ENCODE data around the gene CDC37.
"Not testable (repeated sequence)": the region's sequence is repeated elsewhere in the genome, so short reads cannot be mapped to it uniquely, and the experiment has no call there.

The CDC37 gene

GRCh38 chr19:10393137-10393536 lies 10.2 kb downstream of the CDC37 start:
- no peak for DNase-seq

GRCh38 chr19:10392120-10392519 lies 11.2 kb downstream of the CDC37 start:
- DNase-seq: no peak

GRCh38 chr19:10390652-10391286 lies 12.6 kb downstream of the CDC37 start:
- peak; percentile 82 for DNase-seq

- DNase-seq: peak; percentile 52
Observed at GRCh38 chr19:10389863-10390262, 13.5 kb downstream of the CDC37 start.

GRCh38 chr19:10388957-10389356 lies 14.4 kb downstream of the CDC37 start:
- peak; percentile 85 for DNase-seq

- no peak for DNase-seq
Observed at GRCh38 chr19:10384580-10384979, 18.8 kb downstream of the CDC37 start.

- DNase-seq: not testable (repeated sequence)
Observed at GRCh38 chr19:10383223-10383499, 20.2 kb downstream of the CDC37 start.

GRCh38 chr19:10380313-10381102 lies 22.8 kb downstream of the CDC37 start, which contains the start of gene TYK2:
Gene TYK2, minus strand, starts transcription at chr19:10380572. Its CDS starts 2,166 bp downstream, at chr19:10378406.
- DNase-seq: peak; percentile 99

GRCh38 chr19:10379880-10380312 lies 23.4 kb downstream of the CDC37 start:
- DNase-seq: no peak

- DNase-seq: no peak
Observed at GRCh38 chr19:10378124-10378523, 25.2 kb downstream of the CDC37 start.

- not testable (repeated sequence) for DNase-seq
Observed at GRCh38 chr19:10377140-10377640, 26.2 kb downstream of the CDC37 start.

- no peak for DNase-seq
Observed at GRCh38 chr19:10374931-10375330, 28.4 kb downstream of the CDC37 start.

GRCh38 chr19:10372690-10373089 lies 30.7 kb downstream of the CDC37 start:
- DNase-seq: peak; percentile 34

GRCh38 chr19:10368101-10368803 lies 35.1 kb downstream of the CDC37 start:
- DNase-seq: peak; percentile 35

- not testable (repeated sequence) for DNase-seq
Observed at GRCh38 chr19:10366950-10367512, 36.3 kb downstream of the CDC37 start.

GRCh38 chr19:10365518-10365917 lies 37.8 kb downstream of the CDC37 start:
- no peak for DNase-seq

GRCh38 chr19:10364644-10365043 lies 38.7 kb downstream of the CDC37 start:
- DNase-seq: no peak

- no peak for DNase-seq
Observed at GRCh38 chr19:10363789-10364281, 39.5 kb downstream of the CDC37 start.

GRCh38 chr19:10362259-10362658 lies 41.1 kb downstream of the CDC37 start:
- DNase-seq: no peak

GRCh38 chr19:10361569-10362011 lies 41.8 kb downstream of the CDC37 start:
- no peak for DNase-seq

- DNase-seq: no peak
Observed at GRCh38 chr19:10356431-10356830, 46.9 kb downstream of the CDC37 start.

GRCh38 chr19:10353793-10354391 lies 49.5 kb downstream of the CDC37 start:
- peak; percentile 73 for DNase-seq

Measured in hematopoietic multipotent progenitor cell treated with erythropoietin and hydrocortisone succinate and interleukin-3 and kit ligand, for 4 days (in vitro differentiated cells).